ENCODE results near the gene DCAF7. TPM values are rescaled to one million over a fixed set of nuclear protein-coding genes. Genes with fewer than 3 reads are reported as not detected.

The DCAF7 gene
- total RNA-seq, 2 donors from 2014 or later = 29.2 to 29.5 TPM

- DNase-seq (ENCODE audit: low spot score) (no peak), ATAC-seq (ENCODE audit: insufficient number of reproducible peaks, low FRiP score, low read depth) (no peak)
- peaks cover 17 to 24% of the 10 kb centered on the region in 2 donors for H3K4me1 ChIP-seq (ENCODE audit: control insufficient read depth in 1 of 2, low read depth in 2 of 2)
- no peak for TF ChIP-seq CTCF (IDR thresholded peaks at IDR 0.05)
- H3K27me3 ChIP-seq (replicated peaks; ENCODE audit: insufficient read depth) = no peaks in the 10 kb centered on the region
- peaks cover 22% of the 10 kb centered on the region for H3K36me3 ChIP-seq
- H3K4me3 ChIP-seq = no peak overlapping the region
- no peaks in the 10 kb centered on the region for H3K9me3 ChIP-seq
- peak overlapping the region in 1 of 2 donors; percentile 19 for H3K27ac ChIP-seq
Observed at GRCh38 chr17:63633742-63634141, 83.5 kb downstream of the DCAF7 start.

GRCh38 chr17:63634163-63634562 is 83.9 kb downstream of the DCAF7 start:
- H3K4me1 ChIP-seq (ENCODE audit: control insufficient read depth in 1 of 2, low read depth in 2 of 2) = peaks cover 14 to 20% of the 10 kb centered on the region in 2 donors
- peaks cover 22% of the 10 kb centered on the region for H3K36me3 ChIP-seq
- H3K4me3 ChIP-seq = no peak overlapping the region
- peak overlapping the region in 1 of 2 donors; percentile 19 for H3K27ac ChIP-seq
- H3K9me3 ChIP-seq = no peaks in the 10 kb centered on the region
- ATAC-seq (ENCODE audit: insufficient number of reproducible peaks, low FRiP score, low read depth) = peak; percentile 35
- no peak for DNase-seq (ENCODE audit: low spot score)
- TF ChIP-seq CTCF (IDR thresholded peaks at IDR 0.05) = no peak
- H3K27me3 ChIP-seq (replicated peaks; ENCODE audit: insufficient read depth) = no peaks in the 10 kb centered on the region

- Histone ChIP-seq H3K36me3 (peaks cover 22% of the 10 kb centered on the region), H3K4me1 (ENCODE audit: control insufficient read depth in 1 of 2, low read depth in 2 of 2) (peaks cover 13 to 14% of the 10 kb centered on the region in 2 donors), H3K9me3 (no peaks in the 10 kb centered on the region), H3K4me3 (no peak overlapping the region), H3K27me3 (replicated peaks; ENCODE audit: insufficient read depth) (no peaks in the 10 kb centered on the region), H3K27ac (no peak overlapping the region)
- no peak for ATAC-seq (ENCODE audit: insufficient number of reproducible peaks, low FRiP score, low read depth)
- TF ChIP-seq CTCF (IDR thresholded peaks at IDR 0.05) = no peak
- DNase-seq (ENCODE audit: low spot score) = no peak
Observed at GRCh38 chr17:63634816-63635215, 84.5 kb downstream of the DCAF7 start.

GRCh38 chr17:63635290-63635689 is 85.0 kb downstream of the DCAF7 start:
- no peak overlapping the region for H3K27ac ChIP-seq
- H3K36me3 ChIP-seq = peaks cover 22% of the 10 kb centered on the region
- H3K27me3 ChIP-seq (replicated peaks; ENCODE audit: insufficient read depth) = no peaks in the 10 kb centered on the region
- no peak for DNase-seq (ENCODE audit: low spot score)
- H3K4me1 ChIP-seq (ENCODE audit: control insufficient read depth in 1 of 2, low read depth in 2 of 2) = peaks cover 10 to 13% of the 10 kb centered on the region in 2 donors
- H3K4me3 ChIP-seq = no peak overlapping the region
- no peak for ATAC-seq (ENCODE audit: insufficient number of reproducible peaks, low FRiP score, low read depth)
- H3K9me3 ChIP-seq = no peaks in the 10 kb centered on the region
- TF ChIP-seq CTCF (IDR thresholded peaks at IDR 0.05) = no peak

GRCh38 chr17:63635787-63636186 is 85.5 kb downstream of the DCAF7 start:
- H3K4me1 ChIP-seq (ENCODE audit: control insufficient read depth in 1 of 2, low read depth in 2 of 2) = peaks cover 5 to 13% of the 10 kb centered on the region in 2 donors

More at GRCh38 chr17:63635787-63636186, 85.5 kb downstream of the DCAF7 start:
- Histone ChIP-seq H3K36me3 (peaks cover 22% of the 10 kb centered on the region), H3K9me3 (no peaks in the 10 kb centered on the region), H3K27ac (no peak overlapping the region), H3K4me3 (no peak overlapping the region), H3K27me3 (replicated peaks; ENCODE audit: insufficient read depth) (no peaks in the 10 kb centered on the region)
- DNase-seq (ENCODE audit: low spot score) (no peak), ATAC-seq (ENCODE audit: insufficient number of reproducible peaks, low FRiP score, low read depth) (no peak)
- no peak for TF ChIP-seq CTCF (IDR thresholded peaks at IDR 0.05)
